ENCODE results near the gene CZIB.
"Not testable (repeated sequence)": the region's sequence is repeated elsewhere in the genome, so short reads cannot be mapped to it uniquely, and the experiment has no call there.

Gene CZIB

DNA sequence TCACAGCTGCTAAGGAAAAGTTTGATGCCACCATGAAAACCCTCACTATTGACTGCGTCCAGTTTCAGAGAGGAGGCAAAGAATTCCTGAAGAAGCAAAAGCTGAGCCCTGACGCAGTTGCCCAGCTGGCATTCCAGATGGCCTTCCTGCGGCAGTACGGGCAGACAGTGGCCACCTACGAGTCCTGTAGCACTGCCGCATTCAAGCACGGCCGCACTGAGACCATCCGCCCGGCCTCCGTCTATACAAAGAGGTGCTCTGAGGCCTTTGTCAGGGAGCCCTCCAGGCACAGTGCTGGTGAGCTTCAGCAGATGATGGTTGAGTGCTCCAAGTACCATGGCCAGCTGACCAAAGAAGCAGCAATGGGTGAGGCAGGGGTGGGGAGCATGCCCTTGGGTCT, 9.5 kb downstream of the CZIB start:
- no peak overlapping the region for H3K4me3 ChIP-seq
- H3K27me3 ChIP-seq (ENCODE audit: low read depth), result no peaks in the 10 kb centered on the region
- in situ Hi-C loops (cut with MboI; ENCODE audit: low sequenced_read_pairs), result no loop called here
- H3K4me1 ChIP-seq, result no peaks in the 10 kb centered on the region
- DNase-seq (ENCODE audit: low spot score in 2 of 2), result no peak
- H3K9me3 ChIP-seq, result peaks cover 11% of the 10 kb centered on the region
- H3K36me3 ChIP-seq (replicated peaks), result peaks cover 50% of the 10 kb centered on the region

DNA sequence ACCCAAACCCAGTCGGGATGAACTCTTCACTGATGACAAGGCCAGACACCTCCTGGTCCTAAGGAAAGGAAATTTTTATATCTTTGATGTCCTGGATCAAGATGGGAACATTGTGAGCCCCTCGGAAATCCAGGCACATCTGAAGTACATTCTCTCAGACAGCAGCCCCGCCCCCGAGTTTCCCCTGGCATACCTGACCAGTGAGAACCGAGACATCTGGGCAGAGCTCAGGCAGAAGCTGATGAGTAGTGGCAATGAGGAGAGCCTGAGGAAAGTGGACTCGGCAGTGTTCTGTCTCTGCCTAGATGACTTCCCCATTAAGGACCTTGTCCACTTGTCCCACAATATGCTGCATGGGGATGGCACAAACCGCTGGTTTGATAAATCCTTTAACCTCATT, 10.1 kb downstream of the CZIB start:
- in situ Hi-C loops (cut with MboI; ENCODE audit: low sequenced_read_pairs), result no loop called here
- H3K27me3 ChIP-seq (ENCODE audit: low read depth), result no peaks in the 10 kb centered on the region
- H3K9me3 ChIP-seq, result peaks cover 14% of the 10 kb centered on the region
- H3K36me3 ChIP-seq (replicated peaks), result peaks cover 55% of the 10 kb centered on the region
- no peaks in the 10 kb centered on the region for H3K4me1 ChIP-seq
- no peak for DNase-seq (ENCODE audit: low spot score in 2 of 2)
- H3K4me3 ChIP-seq, result no peak overlapping the region

DNA sequence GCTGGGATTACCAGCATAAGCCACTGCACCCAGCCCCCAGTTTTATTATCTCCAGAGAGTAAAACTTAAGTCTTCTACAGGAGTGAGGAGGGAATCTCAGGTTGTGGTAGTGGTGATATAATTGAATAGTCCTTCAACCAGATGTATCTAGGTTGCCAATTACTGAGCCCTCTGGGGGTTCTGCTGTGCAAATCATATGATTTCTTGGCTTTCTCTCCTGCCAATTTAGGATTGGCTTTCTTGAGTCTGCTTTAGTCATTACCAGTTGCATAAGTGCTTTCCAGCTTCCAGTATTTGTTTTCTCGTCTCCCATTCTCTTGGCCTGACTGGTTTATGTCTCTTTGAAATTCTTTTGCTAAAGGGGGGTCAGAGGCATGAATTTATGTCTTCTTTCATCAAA, 12.7 kb downstream of the CZIB start:
- in situ Hi-C loops (cut with MboI; ENCODE audit: low sequenced_read_pairs), result no loop called here
- H3K9me3 ChIP-seq, result peaks cover 14% of the 10 kb centered on the region
- H3K4me3 ChIP-seq, result no peak overlapping the region
- H3K27me3 ChIP-seq (ENCODE audit: low read depth), result no peaks in the 10 kb centered on the region
- H3K4me1 ChIP-seq, result no peaks in the 10 kb centered on the region
- no peak for DNase-seq (ENCODE audit: low spot score in 2 of 2)
- H3K36me3 ChIP-seq (replicated peaks), result peaks cover 59% of the 10 kb centered on the region

DNA sequence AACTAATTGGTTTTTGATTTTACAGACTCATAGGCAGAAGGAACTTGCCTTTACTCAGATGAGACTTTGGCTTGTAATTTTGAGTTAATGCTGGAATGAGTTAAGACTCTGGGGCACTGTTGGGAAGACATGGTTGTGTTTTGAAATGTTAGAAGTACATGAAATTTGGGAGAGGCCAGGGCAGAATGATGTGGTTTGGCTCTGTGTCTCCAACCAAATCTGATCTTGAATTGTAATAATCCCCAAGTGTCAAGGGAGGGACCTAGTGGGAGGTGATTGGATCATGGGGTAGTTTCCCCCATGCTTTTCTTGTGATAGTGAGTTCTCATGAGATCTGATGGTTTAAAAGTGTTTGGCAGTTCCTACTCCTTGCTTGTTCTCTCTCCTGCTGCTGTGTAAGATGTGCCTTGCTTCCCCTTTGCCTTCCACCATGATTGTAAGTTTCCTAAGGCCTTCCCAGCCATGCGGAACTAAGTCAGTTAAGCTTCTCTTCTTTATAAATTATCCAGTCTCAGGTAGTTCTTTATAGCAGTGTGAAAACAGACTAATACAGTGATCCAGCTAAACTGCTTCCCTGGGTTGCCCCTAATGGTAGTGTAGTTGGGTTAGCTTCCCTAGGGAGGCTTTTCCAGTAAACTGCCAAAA, 13.6 kb downstream of the CZIB start:
- no peak for DNase-seq (ENCODE audit: low spot score in 2 of 2)
- in situ Hi-C loops (cut with MboI; ENCODE audit: low sequenced_read_pairs), result no loop called here
- no peak overlapping the region for H3K4me3 ChIP-seq
- H3K9me3 ChIP-seq, result peaks cover 14% of the 10 kb centered on the region
- peaks cover 66% of the 10 kb centered on the region for H3K36me3 ChIP-seq (replicated peaks)
- H3K4me1 ChIP-seq, result no peaks in the 10 kb centered on the region
- H3K27me3 ChIP-seq (ENCODE audit: low read depth), result no peaks in the 10 kb centered on the region

DNA sequence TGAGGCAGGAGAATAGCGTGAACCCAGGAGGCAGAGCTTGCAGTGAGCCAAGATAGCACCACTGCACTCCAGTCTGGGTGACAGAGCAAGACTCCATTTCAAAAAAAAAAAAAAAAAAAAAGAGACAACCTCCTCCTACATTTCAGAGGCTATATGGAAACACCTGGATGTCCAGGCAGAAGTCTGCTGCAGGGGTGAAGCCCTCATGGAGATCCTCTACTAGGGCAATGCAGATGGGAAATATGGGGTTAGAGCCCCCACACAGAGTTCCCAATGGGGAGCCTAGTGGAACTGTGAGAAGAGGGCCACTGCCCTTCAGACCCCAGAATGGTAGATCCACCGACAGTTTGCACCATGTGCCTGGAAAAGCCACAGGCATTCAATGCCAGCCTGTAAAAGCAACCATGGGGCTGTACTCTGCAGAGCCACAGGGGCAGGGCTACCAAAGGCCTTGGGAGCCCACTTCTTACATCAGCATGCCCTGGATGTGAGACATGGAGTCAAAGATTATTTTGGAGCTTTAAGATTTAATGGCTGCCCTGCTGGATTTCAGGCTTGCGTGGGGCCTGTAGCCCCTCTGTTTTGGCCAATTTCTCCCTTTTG, 14.2 kb downstream of the CZIB start:
- H3K4me3 ChIP-seq; H3K27me3 ChIP-seq (ENCODE audit: low read depth); in situ Hi-C loops (cut with MboI; ENCODE audit: low sequenced_read_pairs); H3K4me1 ChIP-seq: not testable (repeated sequence)
- Histone ChIP-seq H3K36me3 (replicated peaks) (peaks cover 71% of the 10 kb centered on the region), H3K9me3 (peaks cover 14% of the 10 kb centered on the region)
- DNase-seq (ENCODE audit: low spot score in 2 of 2), result peak in 1 of 2 experiments; percentile 27

DNA sequence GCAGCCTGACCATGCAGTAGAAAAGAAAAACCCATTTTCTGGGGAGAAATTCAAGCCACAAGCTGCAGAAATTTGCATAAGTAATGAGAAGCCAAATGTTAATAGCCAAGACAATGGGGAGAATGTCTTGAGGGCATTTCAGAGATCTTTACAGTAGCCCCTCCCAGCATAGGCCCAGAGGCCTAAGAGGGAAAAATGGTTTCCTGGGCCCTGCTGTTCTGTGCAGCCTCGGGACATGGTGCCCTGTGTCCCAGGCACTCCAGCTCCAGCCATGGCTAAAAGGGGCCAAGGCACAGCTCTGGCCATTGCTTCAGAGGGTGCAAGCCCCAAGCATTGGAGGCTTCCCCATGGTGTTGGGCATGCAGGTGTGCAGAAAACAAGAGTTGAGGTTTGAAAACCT, 14.9 kb downstream of the CZIB start:
- Histone ChIP-seq H3K36me3 (replicated peaks) (peaks cover 66% of the 10 kb centered on the region), H3K9me3 (peaks cover 14% of the 10 kb centered on the region)
- DNase-seq (ENCODE audit: low spot score in 2 of 2); H3K27me3 ChIP-seq (ENCODE audit: low read depth); H3K4me1 ChIP-seq; H3K4me3 ChIP-seq; in situ Hi-C loops (cut with MboI; ENCODE audit: low sequenced_read_pairs): not testable (repeated sequence)

DNA sequence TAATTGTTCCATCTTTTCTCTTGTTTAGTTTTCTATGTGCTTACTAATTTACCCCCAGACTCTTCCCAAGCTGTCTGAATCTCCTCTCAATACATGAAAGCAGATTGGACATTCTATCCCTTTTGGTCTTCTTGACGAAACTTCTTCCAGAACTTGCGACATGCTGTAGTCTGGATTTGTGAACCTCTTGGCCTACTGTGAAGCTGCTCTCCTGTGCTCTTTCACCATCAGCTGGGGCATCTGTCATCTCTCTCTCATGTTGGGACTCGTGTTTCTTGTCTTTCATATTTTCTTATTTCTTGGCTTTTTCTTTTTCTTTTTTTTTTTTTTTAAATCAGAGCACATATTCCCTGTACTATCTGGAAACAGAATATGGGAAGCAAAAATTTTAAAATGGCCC, 17.0 kb downstream of the CZIB start:
- Histone ChIP-seq H3K4me3 (no peak overlapping the region), H3K9me3 (peaks cover 14% of the 10 kb centered on the region), H3K27me3 (ENCODE audit: low read depth) (no peaks in the 10 kb centered on the region), H3K4me1 (no peaks in the 10 kb centered on the region), H3K36me3 (replicated peaks) (peaks cover 58% of the 10 kb centered on the region)
- in situ Hi-C loops (cut with MboI; ENCODE audit: low sequenced_read_pairs), result no loop called here
- DNase-seq (ENCODE audit: low spot score in 2 of 2), result no peak

DNA sequence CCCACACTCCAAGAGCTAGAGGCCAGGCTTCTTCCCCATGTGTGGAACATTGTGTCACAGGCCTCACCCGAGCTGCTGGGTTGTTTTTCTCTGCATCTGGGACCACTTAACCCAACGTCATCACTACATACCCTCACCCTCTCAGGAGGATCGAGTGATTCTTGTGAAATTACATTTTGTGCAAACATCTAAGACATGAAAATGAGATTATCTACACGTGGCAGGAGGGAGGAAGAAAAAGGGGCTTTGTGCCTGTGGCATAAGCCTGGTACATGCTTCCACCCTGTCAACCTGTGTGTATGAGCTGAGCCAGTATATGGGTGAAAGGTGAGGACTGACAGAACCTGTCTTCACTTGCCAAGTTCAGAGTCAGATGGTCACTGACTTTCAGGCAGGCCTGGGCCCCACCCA, 22.2 kb downstream of the CZIB start:
- in situ Hi-C loops (cut with MboI; ENCODE audit: low sequenced_read_pairs), result loop anchor here (25.0 kb wide), 1 partner anchor 286 kb away; the partner anchor contains the start of gene ECHDC2
- Histone ChIP-seq H3K9me3 (no peaks in the 10 kb centered on the region), H3K4me3 (no peak overlapping the region), H3K4me1 (peaks cover 8% of the 10 kb centered on the region), H3K36me3 (replicated peaks) (peaks cover 29% of the 10 kb centered on the region), H3K27me3 (ENCODE audit: low read depth) (no peaks in the 10 kb centered on the region)
- DNase-seq (ENCODE audit: low spot score in 2 of 2), result no peak

DNA sequence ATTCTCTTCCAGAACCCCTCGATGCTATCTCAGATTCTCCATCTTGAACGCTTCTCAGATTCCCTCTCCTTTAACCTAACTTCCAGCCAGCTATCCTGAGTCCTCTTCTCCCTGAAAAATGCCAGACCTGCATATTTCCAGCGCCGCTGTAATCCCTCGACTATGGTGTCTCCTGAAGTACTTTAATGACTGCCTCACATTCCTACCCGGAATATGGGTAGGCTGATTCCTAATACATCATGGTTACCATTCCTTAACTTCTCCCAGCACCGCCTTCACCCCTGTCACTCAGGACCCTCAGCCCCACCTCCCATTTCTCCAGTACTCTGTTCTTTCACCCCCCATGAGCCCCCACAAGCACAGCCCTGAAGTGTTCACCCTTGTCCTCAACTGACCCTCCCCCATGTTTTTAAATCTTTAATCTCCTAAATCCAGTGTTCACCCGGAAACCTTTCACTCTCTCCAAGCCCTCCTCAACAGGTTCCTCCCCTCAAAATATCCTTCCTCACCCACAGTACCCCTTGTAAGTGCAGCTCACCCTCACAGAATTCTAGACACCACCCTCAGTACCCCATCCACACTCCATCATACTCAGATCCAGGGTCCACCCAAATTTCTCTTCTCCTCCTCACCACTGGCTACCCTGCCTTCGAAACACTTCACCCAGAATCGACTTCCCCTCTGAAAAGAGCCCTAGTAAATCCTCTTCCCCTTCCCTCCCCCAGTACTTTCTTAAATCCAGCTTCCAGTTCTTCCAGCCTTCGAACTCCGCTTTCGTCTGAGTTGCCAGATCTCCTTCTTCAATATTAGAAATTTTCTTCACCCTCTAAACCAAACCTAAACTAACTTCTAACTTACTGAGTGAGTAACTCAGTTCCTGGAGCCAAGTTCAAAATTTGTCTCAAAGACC, 22.9 kb downstream of the CZIB start:
- H3K4me3 ChIP-seq, result peak overlapping the region; percentile 61
- peaks cover 22% of the 10 kb centered on the region for H3K36me3 ChIP-seq (replicated peaks)
- in situ Hi-C loops (cut with MboI; ENCODE audit: low sequenced_read_pairs), result loop anchor here (25.0 kb wide), 1 partner anchor 285 kb away; the partner anchor contains the start of gene ECHDC2
- no peaks in the 10 kb centered on the region for H3K9me3 ChIP-seq
- peak; percentile 9 to 20 for DNase-seq (ENCODE audit: low spot score in 2 of 2)
- H3K27me3 ChIP-seq (ENCODE audit: low read depth), result no peaks in the 10 kb centered on the region
- H3K4me1 ChIP-seq, result peaks cover 8% of the 10 kb centered on the region

DNA sequence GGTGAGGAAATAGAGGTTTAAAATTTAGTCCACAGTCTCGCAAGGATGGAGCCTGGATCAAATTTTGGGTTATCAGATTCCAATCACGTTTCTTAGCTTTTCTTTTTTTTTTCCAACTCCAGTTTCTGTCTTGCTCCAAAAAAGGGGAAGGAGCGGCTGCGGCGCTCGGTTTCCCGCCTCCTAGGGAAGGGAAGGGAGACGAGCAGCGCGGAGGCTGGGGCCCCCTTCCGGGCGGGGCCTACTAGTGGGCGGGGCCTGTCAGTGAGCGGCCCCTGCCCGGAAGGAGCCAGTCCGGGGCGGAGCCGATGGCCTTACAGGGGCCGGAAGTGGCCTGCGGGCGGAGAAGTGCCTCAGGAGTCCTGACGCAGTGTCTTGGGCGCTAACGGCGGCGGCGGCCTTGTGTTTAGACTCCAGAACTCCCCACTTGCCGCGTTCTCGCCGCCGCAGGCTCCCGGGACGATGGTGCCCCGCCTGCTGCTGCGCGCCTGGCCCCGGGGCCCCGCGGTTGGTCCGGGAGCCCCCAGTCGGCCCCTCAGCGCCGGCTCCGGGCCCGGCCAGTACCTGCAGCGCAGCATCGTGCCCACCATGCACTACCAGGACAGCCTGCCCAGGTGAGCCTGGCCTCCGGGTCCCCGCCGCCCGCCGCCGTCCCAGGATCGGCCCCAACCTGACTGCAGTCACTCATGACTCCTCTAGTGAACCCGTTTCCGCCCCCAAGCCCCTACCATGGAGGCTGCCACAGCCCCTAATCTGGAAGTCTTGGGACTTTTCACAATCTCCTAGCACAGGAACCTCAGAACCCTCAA, 23.7 kb downstream of the CZIB start, which contains the start of gene CPT2:
Gene CPT2 (plus strand): TSS at position 340 of the 806 bp plus-strand sequence. CDS start 120 bp downstream, at position 460.
- no peaks in the 10 kb centered on the region for H3K9me3 ChIP-seq
- peak; percentile 88 to 96 for DNase-seq (ENCODE audit: low spot score in 2 of 2)
- peak within 1 kb of the TSS; percentile 61 for H3K4me3 ChIP-seq
- H3K4me1 ChIP-seq, result peaks cover 8% of the 10 kb centered on the region
- in situ Hi-C loops (cut with MboI; ENCODE audit: low sequenced_read_pairs), result loop anchor here (25.0 kb wide), 1 partner anchor 284 kb away; the partner anchor contains the start of gene ECHDC2
- H3K36me3 ChIP-seq (replicated peaks), result peaks cover 14% of the 10 kb centered on the region
- H3K27me3 ChIP-seq (ENCODE audit: low read depth), result no peaks in the 10 kb centered on the region

DNA sequence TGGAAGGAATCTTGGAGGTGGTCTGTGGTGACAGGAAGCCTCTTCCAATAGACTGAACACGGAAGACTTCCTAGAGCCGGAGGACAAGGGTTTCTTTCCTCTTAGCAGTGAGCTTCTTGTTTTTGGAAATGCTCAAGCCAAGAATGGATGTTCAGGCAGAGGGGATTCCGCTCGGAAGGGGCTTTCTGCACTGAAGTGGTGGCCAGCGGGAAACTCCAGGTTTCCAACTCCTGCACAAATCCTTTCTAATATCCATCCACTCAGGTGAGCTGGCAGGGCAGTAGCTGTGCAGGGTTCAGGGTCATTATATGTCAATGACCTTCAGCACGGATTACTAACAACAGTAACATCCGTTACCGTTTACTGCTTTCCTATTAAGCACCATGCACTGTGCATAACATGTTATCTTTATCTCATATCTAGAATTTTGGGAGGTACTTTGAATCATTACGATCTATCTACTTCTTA, 24.4 kb downstream of the CZIB start:
- DNase-seq (ENCODE audit: low spot score in 2 of 2), result no peak
- in situ Hi-C loops (cut with MboI; ENCODE audit: low sequenced_read_pairs), result loop anchor here (25.0 kb wide), 1 partner anchor 284 kb away; the partner anchor contains the start of gene ECHDC2
- no peaks in the 10 kb centered on the region for H3K9me3 ChIP-seq
- H3K27me3 ChIP-seq (ENCODE audit: low read depth), result no peaks in the 10 kb centered on the region
- H3K36me3 ChIP-seq (replicated peaks), result peaks cover 10% of the 10 kb centered on the region
- H3K4me3 ChIP-seq, result peak overlapping the region; percentile 61
- peaks cover 8% of the 10 kb centered on the region for H3K4me1 ChIP-seq

DNA sequence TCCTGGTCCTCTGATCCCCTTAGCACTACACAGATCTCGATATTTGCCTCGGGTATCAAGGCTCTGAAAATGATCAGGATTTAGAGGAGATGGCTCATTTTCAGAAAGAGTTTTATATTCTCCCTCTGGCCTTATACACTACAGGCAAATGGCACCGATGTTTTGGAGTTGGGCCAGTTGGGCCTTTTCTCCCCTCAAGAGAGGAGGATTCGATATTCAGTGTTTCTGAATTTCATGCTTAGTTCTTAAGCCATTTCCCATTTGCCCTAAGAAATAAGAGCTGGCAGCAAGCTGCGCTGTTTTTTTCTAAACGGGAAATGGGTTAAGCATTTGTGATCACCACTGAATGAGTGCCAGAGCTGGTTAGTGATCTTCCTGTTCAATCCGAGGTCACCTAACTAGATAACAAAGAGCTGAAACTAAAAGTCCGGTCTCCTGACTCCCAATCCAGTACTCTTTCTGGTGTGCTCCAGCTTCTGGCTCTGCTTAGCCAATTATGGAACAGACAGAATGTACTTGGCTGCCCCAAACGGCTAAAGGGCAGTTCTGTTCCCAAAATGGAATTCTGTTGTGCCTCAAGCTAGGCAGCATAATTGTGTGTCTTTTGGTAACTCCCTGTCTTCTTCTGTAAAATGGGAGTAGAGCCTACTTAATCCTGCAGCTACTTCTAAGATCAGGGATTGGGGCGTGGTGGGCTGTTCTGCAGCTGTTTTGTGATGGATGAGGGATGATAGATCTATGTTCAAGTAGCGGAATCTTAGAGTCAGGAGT, 25.0 kb downstream of the CZIB start:
- in situ Hi-C loops (cut with MboI; ENCODE audit: low sequenced_read_pairs), result loop anchor here (25.0 kb wide), 1 partner anchor 283 kb away; the partner anchor contains the start of gene ECHDC2
- H3K27me3 ChIP-seq (ENCODE audit: low read depth), result no peaks in the 10 kb centered on the region
- H3K36me3 ChIP-seq (replicated peaks), result peaks cover 10% of the 10 kb centered on the region
- H3K4me1 ChIP-seq, result peaks cover 8% of the 10 kb centered on the region
- no peaks in the 10 kb centered on the region for H3K9me3 ChIP-seq
- no peak for DNase-seq (ENCODE audit: low spot score in 2 of 2)
- H3K4me3 ChIP-seq, result no peak overlapping the region

All from HAP-1 (cell line).